HG02884 (cell line): ENCODE measurements around the gene ZFP3.
"Not testable (repeated sequence)": the region's sequence is repeated elsewhere in the genome, so short reads cannot be mapped to it uniquely, and the experiment has no call there.

ENCODE experiments used
- ATAC-seq: cut with Tn5 transposase; IDR thresholded peaks from one replicate; pipeline ENCODE4 v1.9.1; 2021; ENCODE audit warnings: mild to moderate bottlenecking, moderate library complexity; ENCODE audit not compliant: unreplicated experiment

ZFP3 gene

DNA sequence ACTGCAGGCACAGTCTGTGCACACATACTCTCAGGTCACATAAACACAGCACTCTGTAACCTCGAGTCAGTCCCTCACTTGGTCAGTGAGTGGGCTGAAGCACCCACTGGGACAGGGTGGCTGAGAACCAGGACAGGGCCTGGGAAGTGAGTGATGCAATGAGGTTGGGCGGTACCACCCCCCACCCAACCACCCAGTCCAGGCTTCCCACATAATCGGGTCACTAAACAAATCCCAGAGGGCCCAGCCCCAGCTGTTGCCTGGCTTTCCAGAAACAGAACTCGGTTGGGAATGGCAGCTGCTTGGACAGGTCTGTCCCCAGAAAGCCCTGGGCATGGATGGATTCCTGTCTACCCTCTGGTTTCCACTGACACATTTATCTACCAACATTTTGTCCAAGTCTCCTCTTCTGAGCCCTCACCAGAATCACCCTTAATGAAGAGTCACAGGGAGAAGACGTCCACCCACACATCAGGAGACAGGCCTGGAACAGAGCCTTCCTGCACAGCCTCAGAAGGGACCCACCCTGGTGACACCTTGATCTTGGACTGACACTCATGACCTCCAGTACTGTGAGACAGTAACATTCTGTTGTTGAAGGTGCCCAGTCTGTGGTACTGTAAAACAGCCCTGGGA lies 46.0 kb downstream of the ZFP3 start:
- ATAC-seq = not testable (repeated sequence)

DNA sequence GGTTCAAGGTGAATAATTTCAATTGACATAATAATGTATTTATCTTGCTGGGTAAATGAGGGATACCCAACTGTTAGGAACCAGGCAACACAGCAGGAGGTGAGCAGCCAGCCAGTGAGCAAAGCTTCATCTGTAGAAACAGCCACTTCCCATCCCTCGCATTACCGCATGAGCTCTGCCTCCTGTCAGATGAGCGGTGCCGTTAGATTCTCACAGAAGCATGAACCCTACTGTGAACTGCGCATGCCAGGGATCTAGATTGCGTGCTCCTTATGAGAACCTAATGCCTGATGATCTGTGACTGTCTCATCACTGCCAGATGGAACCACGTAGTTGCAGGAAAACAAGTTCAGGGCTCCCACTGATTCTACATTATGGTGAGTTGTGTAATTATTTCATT lies 46.6 kb downstream of the ZFP3 start:
- ATAC-seq = not testable (repeated sequence)

- ATAC-seq = no peak
Observed at GRCh38 chr17:5126719-5127488, 48.6 kb downstream of the ZFP3 start.

DNA sequence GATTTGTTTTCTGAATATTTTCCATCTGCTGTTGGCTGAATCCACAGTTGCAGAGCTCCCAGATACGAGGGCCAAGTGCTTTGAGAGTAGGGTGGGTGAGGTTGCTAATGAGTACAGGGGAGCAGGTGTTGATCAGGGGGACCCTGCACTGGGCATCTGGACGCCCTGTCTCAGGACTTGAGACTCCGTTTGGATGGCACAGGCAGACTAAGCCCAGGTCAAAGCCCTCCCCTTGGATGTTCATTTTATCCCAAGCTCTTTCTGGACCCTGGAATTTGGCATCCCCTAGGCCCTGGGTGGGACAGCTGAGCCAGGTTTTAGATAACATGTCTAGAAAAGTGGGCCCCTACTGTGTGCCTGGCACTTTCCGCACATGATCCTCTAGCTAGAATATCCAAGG lies 49.6 kb downstream of the ZFP3 start:
- no peak for ATAC-seq

- not testable (repeated sequence) for ATAC-seq
Observed at GRCh38 chr17:5128387-5128786, 50.1 kb downstream of the ZFP3 start.

DNA sequence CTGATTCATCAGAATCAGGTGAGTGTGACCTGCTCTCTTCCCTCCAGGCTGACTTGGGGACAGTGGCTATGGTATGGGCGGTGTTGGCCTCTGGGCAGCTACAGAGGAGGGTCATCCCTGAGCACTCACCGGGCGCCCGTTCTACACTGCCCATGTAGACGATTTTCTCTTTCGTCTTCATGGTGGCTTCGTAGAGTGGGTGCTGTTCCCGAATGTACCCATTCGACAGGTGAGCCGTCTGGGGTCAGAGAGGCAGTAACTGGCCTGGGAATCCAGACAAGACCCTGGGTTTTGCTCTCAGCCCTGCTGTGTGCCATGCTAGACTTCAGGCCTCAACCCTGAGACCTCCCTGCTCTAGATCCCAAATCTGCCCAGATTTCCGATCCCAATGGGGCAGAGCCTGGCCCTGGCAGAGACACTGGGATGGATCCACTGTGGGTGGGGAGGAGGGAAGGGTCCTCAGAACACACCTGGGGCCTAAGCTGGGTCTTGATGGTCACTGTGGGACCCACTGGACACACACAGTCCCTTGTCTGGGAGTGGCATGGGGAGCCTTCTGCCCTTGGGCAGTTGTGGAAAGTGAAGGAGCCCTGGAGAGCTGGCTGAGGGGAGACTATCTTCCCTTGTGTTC lies 50.8 kb downstream of the ZFP3 start:
- ATAC-seq = no peak

DNA sequence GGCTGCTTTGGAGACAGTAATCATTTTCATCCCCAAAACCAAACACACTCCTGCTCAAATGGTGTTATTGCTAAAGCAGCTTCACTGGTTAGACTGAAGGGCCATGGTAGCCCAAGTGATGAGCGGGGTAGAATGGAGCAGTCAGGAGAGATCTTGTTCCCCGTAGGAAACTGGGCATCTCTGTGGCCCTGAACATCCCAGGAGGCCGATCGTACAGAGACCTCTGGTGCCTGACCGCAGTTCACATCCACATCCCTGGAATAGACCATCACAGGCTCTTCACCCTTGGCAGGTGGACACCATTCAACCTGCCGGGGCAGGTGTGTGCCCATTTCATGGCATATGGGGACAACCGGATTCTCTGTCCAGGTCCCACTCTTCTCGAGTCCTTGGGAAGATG lies 51.5 kb downstream of the ZFP3 start:
- ATAC-seq = not testable (repeated sequence)

- not testable (repeated sequence) for ATAC-seq
Observed at GRCh38 chr17:5130261-5130660, 52.0 kb downstream of the ZFP3 start.

- ATAC-seq = not testable (repeated sequence)
Observed at GRCh38 chr17:5130687-5131086, 52.4 kb downstream of the ZFP3 start.

GRCh38 chr17:5131146-5131715 lies 53.0 kb downstream of the ZFP3 start:
- ATAC-seq = no peak

DNA sequence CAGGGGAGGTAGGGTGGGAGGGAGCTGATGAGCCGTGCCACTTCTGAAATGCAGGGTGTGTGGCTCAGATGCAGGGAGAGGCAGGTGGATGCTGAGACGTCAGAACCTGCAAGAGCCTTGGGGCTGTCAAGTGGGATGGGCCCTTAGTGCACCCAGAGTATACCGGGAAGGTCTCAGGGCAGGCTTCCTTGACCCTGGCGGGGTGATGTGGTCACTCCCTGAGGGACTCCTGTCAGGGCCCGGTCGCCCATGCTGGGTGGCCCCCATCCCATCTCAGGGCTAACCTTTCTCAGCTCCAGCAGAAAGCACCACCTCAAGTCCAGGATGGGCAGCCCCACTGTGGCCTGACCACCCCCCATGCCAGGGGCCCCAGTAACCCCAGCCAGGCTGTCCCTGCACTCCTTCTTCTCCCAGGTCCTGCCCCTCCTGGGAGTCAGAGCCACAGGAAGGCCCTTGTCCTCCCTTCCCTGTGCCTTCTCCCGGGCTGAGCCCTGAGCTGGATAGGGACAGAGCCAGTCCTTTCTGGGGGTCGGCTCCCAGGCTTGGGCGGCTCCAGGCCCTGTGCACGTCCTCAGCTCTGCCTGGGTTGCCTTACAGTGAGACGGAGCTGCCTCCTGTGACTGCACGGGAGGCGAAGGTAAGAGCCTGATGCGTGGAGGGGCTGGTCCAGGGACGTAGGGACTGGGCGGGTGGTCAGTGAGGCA lies 53.7 kb downstream of the ZFP3 start:
- not testable (repeated sequence) for ATAC-seq

- not testable (repeated sequence) for ATAC-seq
Observed at GRCh38 chr17:5132503-5133225, 54.4 kb downstream of the ZFP3 start.

DNA sequence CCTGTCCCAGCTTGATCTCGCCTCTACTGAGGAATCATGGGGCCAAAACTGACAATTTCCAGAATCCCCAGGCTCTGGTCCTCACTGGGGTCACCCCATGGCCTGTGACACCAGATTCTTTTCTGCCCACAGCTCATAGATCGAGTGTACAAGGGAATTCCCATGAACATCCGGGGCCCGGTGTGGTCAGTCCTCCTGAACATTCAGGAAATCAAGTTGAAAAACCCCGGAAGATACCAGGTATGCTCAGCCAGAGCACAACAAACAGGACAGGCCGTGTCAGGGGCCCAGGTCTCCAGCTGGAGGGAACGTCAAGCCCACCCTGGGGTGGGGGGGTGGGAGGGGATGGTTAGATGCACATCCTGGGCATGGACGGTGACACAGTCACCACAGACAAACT lies 55.0 kb downstream of the ZFP3 start:
- no peak for ATAC-seq

- ATAC-seq = not testable (repeated sequence)
Observed at GRCh38 chr17:5133961-5134360, 55.7 kb downstream of the ZFP3 start.

DNA sequence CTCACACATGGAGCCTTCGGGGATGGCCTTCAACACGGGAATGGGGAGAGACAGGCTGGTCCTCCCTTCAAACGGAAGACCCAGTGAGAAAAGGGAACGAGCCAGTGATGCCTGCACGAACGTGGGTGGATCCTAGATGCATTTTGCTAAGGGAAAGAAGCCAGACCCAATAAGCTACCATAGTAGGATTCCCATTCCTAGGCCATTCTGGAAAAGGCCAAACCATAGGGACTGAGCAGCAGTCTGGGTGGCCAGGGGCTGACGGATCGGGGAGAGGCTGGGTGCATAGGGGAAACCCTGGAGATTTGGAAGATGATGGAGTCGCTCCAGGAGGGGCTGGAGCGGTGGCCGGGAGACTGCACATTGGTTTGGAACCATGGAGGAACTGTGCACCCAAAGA lies 56.3 kb downstream of the ZFP3 start:
- not testable (repeated sequence) for ATAC-seq

GRCh38 chr17:5135131-5135712 lies 57.0 kb downstream of the ZFP3 start:
- ATAC-seq = not testable (repeated sequence)

DNA sequence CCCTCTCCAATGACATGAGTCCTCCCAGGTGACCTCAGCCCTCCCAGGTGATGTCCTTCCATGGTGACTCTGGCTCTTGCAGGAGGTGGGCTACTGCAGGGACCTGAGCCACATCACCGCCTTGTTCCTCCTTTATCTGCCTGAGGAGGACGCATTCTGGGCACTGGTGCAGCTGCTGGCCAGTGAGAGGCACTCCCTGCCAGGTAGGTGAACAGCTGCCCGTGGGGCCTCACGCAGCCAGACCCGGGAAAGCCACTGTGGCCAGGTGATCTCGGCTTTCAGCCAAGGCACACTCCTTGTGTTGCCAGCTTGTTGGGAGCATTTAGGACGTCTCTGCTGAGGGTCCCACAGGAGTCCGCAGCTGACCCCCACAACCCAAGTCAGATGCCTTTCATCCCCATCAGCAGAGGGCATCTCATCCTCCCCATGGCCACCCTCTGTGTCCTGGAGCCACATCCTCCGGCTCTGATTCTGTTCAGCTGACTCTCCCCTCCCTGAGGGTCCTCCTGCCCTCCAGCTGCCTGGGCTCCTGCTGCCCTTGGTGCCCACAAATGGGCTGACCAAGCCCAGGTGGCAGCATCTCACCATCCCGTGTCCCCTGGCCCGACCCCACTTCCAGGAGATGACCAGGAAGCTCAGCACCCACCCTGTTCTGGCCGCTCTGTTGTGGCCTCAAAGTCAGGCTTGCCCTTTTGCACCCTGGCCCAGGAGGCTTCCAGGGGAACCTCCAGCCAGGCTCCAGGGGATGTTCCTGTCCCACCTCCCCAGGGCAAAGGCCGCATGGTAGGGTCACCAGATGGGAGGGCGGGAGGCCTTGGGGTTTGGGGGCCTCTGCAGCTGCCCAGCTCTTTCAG lies 57.7 kb downstream of the ZFP3 start:
- ATAC-seq = no peak

DNA sequence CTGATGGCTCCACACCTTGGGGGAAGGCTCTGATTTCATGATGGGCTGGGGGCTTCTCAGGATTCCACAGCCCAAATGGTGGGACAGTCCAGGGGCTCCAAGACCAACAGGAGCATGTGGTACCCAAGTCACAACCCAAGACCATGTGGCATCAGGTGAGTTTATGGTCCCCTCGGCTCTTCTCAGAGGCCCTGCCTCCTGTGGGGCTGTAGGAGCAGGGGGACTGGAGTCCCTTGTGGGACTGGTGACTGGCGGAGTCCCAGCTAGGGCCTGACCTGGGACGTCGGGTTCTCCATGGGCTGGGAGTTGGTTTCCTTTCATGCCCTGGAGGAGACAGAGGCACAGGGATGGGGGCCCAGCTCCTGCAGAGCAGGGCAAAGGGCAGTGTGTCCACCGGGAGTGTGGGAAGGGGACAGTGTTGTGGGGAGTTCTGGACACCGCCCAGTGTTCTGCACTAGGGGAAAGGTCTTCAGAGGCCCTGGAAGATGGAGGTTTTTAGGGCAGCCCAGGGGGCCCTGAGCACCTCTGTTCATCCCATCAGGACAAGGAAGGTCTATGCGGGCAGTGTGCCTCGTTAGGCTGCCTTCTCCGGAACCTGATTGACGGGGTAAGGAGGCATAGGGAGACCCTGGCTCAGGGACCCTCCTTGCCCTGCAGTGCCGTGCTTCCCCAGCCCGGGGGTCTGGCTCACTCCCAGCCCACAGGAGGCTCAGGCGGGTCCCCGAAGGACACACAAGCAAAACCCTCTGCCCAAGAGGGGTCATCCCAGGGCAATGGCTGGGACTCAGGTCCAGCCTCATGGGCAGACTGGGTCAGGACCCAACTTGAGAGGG lies 58.5 kb downstream of the ZFP3 start:
- not testable (repeated sequence) for ATAC-seq
